GM23248 (cell line): ENCODE data around the gene WIPF2.

ENCODE experiments used
- EZH2 ChIP-seq: fragments of 200-600 bp; sonication (generic); IDR thresholded peaks from 2 replicates; pipeline ENCODE4 v1.6.1; 2018; ENCODE audit warnings: antibody characterized with exemption, mild to moderate bottlenecking; ENCODE audit not compliant: insufficient read depth, poor library complexity, severe bottlenecking
- EZH2phosphoT487 ChIP-seq: fragments of 200-600 bp; sonication (generic); IDR thresholded peaks from 2 replicates; pipeline ENCODE4 v1.6.1; 2018; ENCODE audit warnings: antibody characterized with exemption, moderate library complexity, mild to moderate bottlenecking, low read depth; ENCODE audit not compliant: insufficient read depth

- no peak for TF ChIP-seq EZH2
- no peak for TF ChIP-seq EZH2phosphoT487
These were observed 662 bp downstream of the WIPF2 start for GRCh38 chr17:40219594-40220338.
